Lung (tissue), 12 donors: Measurements from ENCODE around the gene SELENOW. TPM values are rescaled to one million over a fixed set of nuclear protein-coding genes. Genes with fewer than 3 reads are reported as not detected.
"Not testable (repeated sequence)": the region's sequence is repeated elsewhere in the genome, so short reads cannot be mapped to it uniquely, and the experiment has no call there.

Experiments
- ATAC-seq: fragments of 200-7000 bp; cut with Tn5 transposase; one replicate; pipeline ENCODE4 v1.9.1; 2020; ENCODE audit warnings: moderate number of reproducible peaks; ENCODE audit not compliant: insufficient read depth, low FRiP score
- DNase-seq, 3 donors: peaks; one replicate each; pipeline ENCODE4 v3.0.0-alpha.2; 2013 to 2017
- H3K27ac ChIP-seq, 2 donors: one replicate each; pipeline ENCODE4 v1.5.1; 2013; ENCODE audit warnings: mild to moderate bottlenecking in 2 of 2, moderate library complexity in 2 of 2, control low read depth in 1 of 2, inconsistent platforms in 1 of 2, low read depth in 1 of 2, low read length in 1 of 2
- H3K27me3 ChIP-seq, 3 donors: one replicate each; pipeline ENCODE4 v1.5.1; 2013; ENCODE audit warnings: low read length in 2 of 3; ENCODE audit not compliant: control insufficient read depth in 3 of 3, insufficient read depth in 3 of 3
- H3K36me3 ChIP-seq, 4 donors: one replicate each; pipeline ENCODE4 v1.5.1; 2013; ENCODE audit warnings: low read length in 4 of 4, mild to moderate bottlenecking in 1 of 4, moderate library complexity in 1 of 4; ENCODE audit not compliant: control insufficient read depth in 4 of 4, insufficient read depth in 4 of 4
- H3K4me1 ChIP-seq, 5 donors: one replicate each; pipeline ENCODE4 v1.5.1; 2013; ENCODE audit warnings: low read length in 5 of 5, mild to moderate bottlenecking in 2 of 5, moderate library complexity in 1 of 5; ENCODE audit not compliant: control insufficient read depth in 5 of 5, insufficient read depth in 5 of 5
- H3K4me3 ChIP-seq: one replicate; pipeline ENCODE4 v1.5.1; 2013; ENCODE audit warnings: mild to moderate bottlenecking, control low read depth, moderate library complexity
- H3K9ac ChIP-seq, 2 donors: one replicate each; pipeline ENCODE4 v1.5.1; 2013; ENCODE audit warnings: low read length in 2 of 2, control low read depth in 1 of 2; ENCODE audit not compliant: insufficient read depth in 1 of 2
- H3K9me3 ChIP-seq, 4 donors: one replicate each; pipeline ENCODE4 v1.5.1; 2013; ENCODE audit warnings: low read length in 3 of 4, mild to moderate bottlenecking in 1 of 4, moderate library complexity in 1 of 4; ENCODE audit not compliant: control insufficient read depth in 4 of 4, insufficient read depth in 3 of 4
- CTCF ChIP-seq: IDR thresholded peaks from 2 replicates; pipeline ENCODE4 v1.5.1; 2012; ENCODE audit warnings: mild to moderate bottlenecking; ENCODE audit errors: control extremely low read depth, extremely low read depth
- WGBS, 2 donors: extraction: QIAGEN DNeasy Blood & Tissue Kit; methylation state at CpG; one replicate each; pipeline ENCODE4 v1.1.7; 2013; 5-methylcytosine and 5-hydroxymethylcytosine counted together
- polyA plus RNA-seq, 2 donors: library from polyadenylated mRNA; stranded (reverse); fragments of 200-250 nt; gene quantifications; one replicate each; pipeline ENCODE4 v1.2.1, GENCODE V29; 2013
- total RNA-seq, 2 donors: library from RNA; depleted of rRNA in 1 of 2; stranded (reverse); fragments of >200 nt in 1 of 2; gene quantifications; one replicate each; pipeline ENCODE4 v1.2.1, GENCODE V29; 2014 to 2021
- donor health status: control.
- donor health status: control.
- donor health status: Bipolar disorder and iron deficiency.
- donor health status: healthy.
- donor health status: DM: yes; HTN: yes; CAD: no.

Gene SELENOW
- total and polyA plus RNA-seq, 4 donors: 104 to 532 (median 346) TPM

DNA sequence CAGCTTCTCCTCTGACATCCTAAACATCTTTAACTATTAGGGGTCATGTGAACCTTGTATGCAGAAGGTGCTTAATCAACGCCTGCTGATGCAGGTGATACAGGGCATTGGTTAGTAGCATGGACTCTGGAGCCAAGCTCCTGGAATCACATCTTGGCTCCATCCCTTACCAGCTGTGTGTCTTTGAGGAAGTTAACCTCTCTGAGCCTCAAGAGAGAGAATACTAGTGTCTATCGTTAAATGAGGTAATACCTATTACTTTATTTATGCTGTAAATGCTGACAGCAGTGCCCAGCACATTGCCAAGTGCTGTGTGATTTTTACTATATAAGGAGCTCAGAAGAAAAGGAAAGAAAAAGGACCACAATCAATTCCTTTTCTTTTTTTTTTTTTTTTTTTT lies 11.2 kb upstream of the SELENOW start:
- Histone ChIP-seq H3K9ac (no peak overlapping the region), H3K27ac (no peak overlapping the region), H3K4me3 (no peak overlapping the region), H3K9me3 (no peaks in the 10 kb centered on the region), H3K27me3 (no peaks in the 10 kb centered on the region), H3K36me3 (no peaks in the 10 kb centered on the region), H3K4me1 (peaks cover 0 to 3% (median 0%) of the 10 kb centered on the region in 5 donors)
- TF ChIP-seq CTCF: no peak
- no peak for DNase-seq
- WGBS, 2 donors: 42 to 82% methylated on average over 2 of the region's 2 CpGs
- no peak for ATAC-seq

GRCh38 chr19:47768604-47769003 lies 9.9 kb upstream of the SELENOW start:
- H3K27me3 ChIP-seq: no peaks in the 10 kb centered on the region

GRCh38 chr19:47769534-47769933 lies 9.0 kb upstream of the SELENOW start:
- no peaks in the 10 kb centered on the region for H3K9me3 ChIP-seq
- no peak overlapping the region for H3K9ac ChIP-seq
- no peaks in the 10 kb centered on the region for H3K36me3 ChIP-seq
- peaks cover 0 to 3% (median 0%) of the 10 kb centered on the region in 5 donors for H3K4me1 ChIP-seq
- no peak overlapping the region for H3K27ac ChIP-seq
- no peak overlapping the region for H3K4me3 ChIP-seq
- no peak for TF ChIP-seq CTCF
- DNase-seq (no peak), ATAC-seq (no peak)
- WGBS, 2 donors: 79 to 89% methylated on average over 3 of the region's 3 CpGs
- H3K27me3 ChIP-seq: no peaks in the 10 kb centered on the region

More at GRCh38 chr19:47768604-47769003, 9.9 kb upstream of the SELENOW start:
- Histone ChIP-seq H3K4me3 (no peak overlapping the region), H3K9ac (no peak overlapping the region), H3K27ac (no peak overlapping the region), H3K4me1 (peaks cover 0 to 3% (median 0%) of the 10 kb centered on the region in 5 donors), H3K9me3 (no peaks in the 10 kb centered on the region), H3K36me3 (no peaks in the 10 kb centered on the region)
- ATAC-seq (no peak), DNase-seq (no peak)
- no peak for TF ChIP-seq CTCF
- 80 to 93% methylated on average over 2 of the region's 2 CpGs for WGBS, 2 donors

GRCh38 chr19:47771291-47771690 lies 7.2 kb upstream of the SELENOW start:
- 79 to 89% methylated on average over 6 of the region's 6 CpGs for WGBS, 2 donors
- H3K9me3 ChIP-seq, H3K27me3 ChIP-seq, DNase-seq, H3K36me3 ChIP-seq, ATAC-seq, H3K27ac ChIP-seq, H3K4me1 ChIP-seq, H3K4me3 ChIP-seq, H3K9ac ChIP-seq: not testable (repeated sequence)
